AG04450 (cell line): ENCODE data around the gene GABRP. TPM values are rescaled to one million over a fixed set of nuclear protein-coding genes. Genes with fewer than 3 reads are reported as not detected.

ENCODE experiments used
- CTCF ChIA-PET: fragments of 300-600, 350-600 bp; formaldehyde crosslinking; extraction: SDS; loops from one replicate; lab custom pipeline; 2022; ENCODE audit warnings: antibody characterized with exemption, inconsistent platforms; lab: Charles Lee
- POLR2A ChIA-PET: fragments of 350-600 bp; formaldehyde crosslinking; extraction: SDS; loops from one replicate; lab custom pipeline; 2021; ENCODE audit warnings: antibody characterized with exemption, inconsistent platforms; lab: Yijun Ruan, JAX
- DNase-seq: peaks from one replicate; pipeline ENCODE4 v3.0.0-alpha.2; 2011; ENCODE audit warnings: low read depth, low spot score
- H3K27ac ChIP-seq: one replicate; pipeline ENCODE4 v1.5.1; 2012; ENCODE audit warnings: low read depth, low read length, control low read depth
- H3K27me3 ChIP-seq: one replicate; pipeline ENCODE4 v1.6.0; 2012; ENCODE audit warnings: low read length; ENCODE audit not compliant: control insufficient read depth, insufficient read depth
- H3K4me3 ChIP-seq: 2 replicates; pipeline ENCODE4 v1.5.1; 2011; ENCODE audit warnings: mild to moderate bottlenecking, low read depth, low read length, control low read depth
- H3K9me3 ChIP-seq: 2 replicates; pipeline ENCODE4 v1.5.1; 2012; ENCODE audit warnings: low read length; ENCODE audit not compliant: control insufficient read depth, insufficient read depth
- CTCF ChIP-seq: IDR thresholded peaks from 2 replicates; pipeline ENCODE4 v1.5.1; 2011; ENCODE audit warnings: low read depth, low read length, control low read depth, inconsistent platforms
- polyA plus RNA-seq: library from polyadenylated mRNA; depleted of rRNA; stranded (reverse); fragments of >200 nt; gene quantifications from 2 replicates; pipeline ENCODE4 v1.2.3, GENCODE V29; 2011

GABRP gene
- polyA plus RNA-seq, 1 experiment: not detected

DNA sequence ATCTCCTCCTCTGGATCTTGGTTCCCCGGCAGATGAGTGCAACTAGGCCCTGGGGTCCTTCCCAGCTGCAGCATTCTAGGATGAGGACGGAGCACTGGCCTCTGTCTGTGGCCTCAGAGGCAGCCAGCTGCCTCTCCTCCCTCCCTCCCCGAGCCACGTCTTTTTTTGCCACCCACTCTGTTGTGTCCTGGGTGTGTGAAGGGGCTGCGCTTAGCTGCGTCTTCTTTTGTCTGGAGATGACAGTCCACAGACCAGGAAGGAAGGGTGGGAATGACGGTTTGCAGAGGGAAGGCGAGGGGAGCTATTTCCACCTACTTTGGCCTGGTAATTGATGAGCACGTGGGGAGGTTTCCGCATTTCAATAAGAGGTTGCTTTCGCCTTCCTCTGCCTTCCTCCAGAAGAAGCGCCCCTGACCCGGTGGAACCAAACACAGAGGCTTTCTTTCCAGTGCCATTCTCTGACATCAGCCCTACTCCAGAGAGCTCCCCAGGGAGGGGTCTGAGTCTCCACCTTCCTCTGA lies 34.5 kb upstream of the GABRP start:
- no peak for DNase-seq
- peaks cover 18% of the 10 kb centered on the region for H3K27me3 ChIP-seq
- H3K27ac ChIP-seq: no peak overlapping the region
- no peaks in the 10 kb centered on the region; the same call in 1 of the 2 replicates for H3K9me3 ChIP-seq
- no peak for TF ChIP-seq CTCF
- ChIA-PET POLR2A (no interaction called here), CTCF (interaction anchor here (0.9 to 8.0 kb wide), 2 partner anchors 8 to 44 kb away, joined by 4 to 143 read pairs; no protein-coding TSS in a partner anchor)
- H3K4me3 ChIP-seq: no peak overlapping the region

DNA sequence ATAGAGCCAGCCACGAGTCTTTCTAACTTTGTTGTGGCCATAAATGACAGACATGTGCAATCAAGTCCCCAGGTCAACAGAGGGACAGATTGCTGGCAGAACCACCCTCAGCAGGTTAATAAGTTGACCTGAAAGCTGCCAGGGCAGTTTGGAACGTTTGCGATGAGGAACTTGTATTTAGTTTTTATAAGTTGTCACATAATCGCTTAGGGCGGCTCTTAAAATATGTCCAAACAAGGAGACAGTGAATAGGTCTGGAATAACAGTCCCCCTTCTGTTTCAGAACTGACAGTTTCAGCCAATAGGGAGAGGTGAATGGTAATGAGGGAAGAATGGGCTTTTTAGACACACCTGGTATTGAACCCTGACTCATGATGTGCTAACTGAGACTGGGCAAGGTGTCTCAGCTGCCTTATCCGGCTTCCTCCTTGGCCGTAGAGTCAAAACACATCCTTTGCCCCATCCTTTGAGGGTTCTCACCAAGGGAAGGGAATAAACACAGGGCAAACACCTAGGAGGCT lies 33.6 kb upstream of the GABRP start:
- peaks cover 18% of the 10 kb centered on the region for H3K27me3 ChIP-seq
- ChIA-PET POLR2A (no interaction called here), CTCF (interaction anchor here (0.9 to 8.0 kb wide), 2 partner anchors 9 to 43 kb away, joined by 4 to 143 read pairs; no protein-coding TSS in a partner anchor)
- no peak overlapping the region for H3K4me3 ChIP-seq
- no peak for TF ChIP-seq CTCF
- no peak overlapping the region for H3K27ac ChIP-seq
- DNase-seq: no peak
- H3K9me3 ChIP-seq: no peaks in the 10 kb centered on the region

DNA sequence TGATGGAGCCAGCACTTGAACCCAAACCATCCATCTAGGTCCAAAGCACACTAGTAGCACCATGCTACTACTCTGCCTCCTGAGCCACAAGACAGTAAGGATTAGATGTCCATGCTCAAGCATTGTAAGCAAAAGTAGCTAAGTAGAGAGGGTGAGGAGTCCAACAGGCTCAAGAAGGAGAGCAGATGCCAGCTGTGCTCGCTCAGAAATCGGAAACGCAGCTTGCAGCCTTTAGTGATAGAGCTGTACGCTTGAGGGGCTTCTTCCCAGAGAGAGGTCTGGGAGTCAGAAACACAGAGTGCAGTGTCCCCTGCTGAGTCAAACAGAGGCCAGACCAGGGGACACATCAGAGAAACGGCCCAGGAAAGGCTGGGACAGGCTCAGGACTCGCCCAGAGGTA lies 32.7 kb upstream of the GABRP start:
- CTCF ChIA-PET: no interaction called here
- DNase-seq: no peak
- POLR2A ChIA-PET: no interaction called here
- Histone ChIP-seq H3K4me3 (no peak overlapping the region), H3K27me3 (peaks cover 18% of the 10 kb centered on the region), H3K27ac (no peak overlapping the region), H3K9me3 (no peaks in the 10 kb centered on the region)
- TF ChIP-seq CTCF: no peak

DNA sequence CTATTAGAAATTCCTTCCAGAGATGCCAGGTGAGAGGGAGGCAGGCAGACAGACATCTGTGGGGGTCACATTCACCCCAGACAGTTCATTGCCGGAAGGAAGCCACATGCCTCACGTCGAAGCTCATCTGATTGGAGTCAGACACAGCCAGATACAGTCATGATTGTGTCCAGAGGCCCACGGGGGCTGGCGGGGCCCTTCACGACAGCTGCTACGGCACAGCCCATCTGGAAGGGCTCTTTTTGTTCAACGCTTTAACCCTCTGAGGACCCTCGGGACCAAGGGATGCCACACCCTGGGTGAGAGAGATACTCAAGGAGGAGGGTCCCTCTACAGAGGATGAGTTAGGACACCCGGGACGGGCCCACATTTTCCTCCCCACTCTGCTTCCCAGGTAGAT lies 31.9 kb upstream of the GABRP start:
- no peak overlapping the region for H3K4me3 ChIP-seq
- ChIA-PET POLR2A (no interaction called here), CTCF (no interaction called here)
- no peak overlapping the region for H3K27ac ChIP-seq
- H3K27me3 ChIP-seq: peaks cover 18% of the 10 kb centered on the region
- DNase-seq: no peak
- no peak for TF ChIP-seq CTCF
- H3K9me3 ChIP-seq: no peaks in the 10 kb centered on the region
